HS-27A (cell line): ENCODE results near the gene SBF1.
"Not testable (repeated sequence)": the region's sequence is repeated elsewhere in the genome, so short reads cannot be mapped to it uniquely, and the experiment has no call there.

Experiments
- DNase-seq: peaks from one replicate; pipeline ENCODE4 v3.0.0-alpha.2; 2012; ENCODE audit warnings: low read depth, missing footprints

Gene SBF1

DNA sequence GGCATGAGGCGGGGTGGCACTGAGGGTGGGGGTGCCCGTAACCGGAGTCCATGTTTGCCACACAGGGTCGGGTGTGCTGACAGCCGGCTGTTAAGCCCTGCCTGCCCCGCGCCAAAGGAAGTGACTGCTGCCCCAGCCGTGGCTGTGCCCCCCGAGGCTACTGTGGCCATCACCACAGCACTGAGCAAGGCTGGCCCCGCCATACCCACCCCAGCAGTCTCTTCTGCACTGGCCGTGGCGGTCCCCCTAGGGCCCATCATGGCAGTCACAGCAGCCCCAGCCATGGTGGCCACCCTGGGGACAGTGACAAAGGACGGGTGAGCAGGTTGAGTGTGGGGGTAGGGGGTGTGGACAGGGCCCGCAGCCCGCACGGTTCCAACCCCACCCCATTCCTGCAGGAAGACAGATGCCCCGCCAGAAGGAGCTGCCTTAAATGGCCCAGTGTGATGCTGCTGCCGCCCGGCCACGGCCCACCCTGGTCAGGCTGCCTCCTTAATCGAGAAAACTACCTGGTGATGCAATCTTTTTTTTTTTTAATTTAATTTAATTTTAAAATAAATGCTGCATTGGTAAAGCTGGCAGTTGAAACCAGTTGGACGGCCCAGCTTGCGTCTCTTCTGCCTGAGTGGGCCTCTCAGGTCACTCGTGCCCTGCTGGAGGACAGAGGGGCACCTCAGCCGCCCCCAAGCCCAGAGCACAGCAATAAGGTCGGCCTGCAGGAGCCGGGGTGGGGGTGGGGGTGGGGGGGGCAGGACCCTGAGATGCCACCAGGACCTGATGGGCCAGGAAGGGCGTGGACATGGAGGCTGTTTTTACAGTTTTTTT, 30.8 kb downstream of the SBF1 start:
- DNase-seq = no peak

DNA sequence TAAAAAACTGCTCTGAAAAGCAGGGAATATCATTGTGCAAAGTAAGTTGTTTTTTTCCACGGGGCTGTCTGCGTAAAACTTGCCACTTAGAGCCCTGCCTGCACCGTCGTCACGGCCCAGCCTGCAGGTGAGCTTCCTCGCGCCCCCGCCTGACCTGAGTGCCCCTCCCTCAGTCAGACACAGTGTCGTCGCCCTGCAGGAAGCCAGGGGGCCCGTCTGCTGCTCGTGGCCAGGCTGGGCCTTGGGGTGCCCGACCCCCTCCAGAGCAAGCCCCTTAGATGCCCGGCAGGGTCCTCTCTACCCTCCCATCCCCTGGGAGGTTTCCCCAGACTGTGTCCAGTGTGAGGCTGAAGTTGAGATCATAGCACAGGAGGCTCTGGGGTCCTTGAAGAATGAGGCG, 31.6 kb downstream of the SBF1 start:
- no peak for DNase-seq

GRCh38 chr22:50441428-50441993, 33.3 kb downstream of the SBF1 start:
- DNase-seq = no peak

- no peak for DNase-seq
Measured at GRCh38 chr22:50440544-50441249, 34.1 kb downstream of the SBF1 start.

GRCh38 chr22:50439871-50440331, 34.9 kb downstream of the SBF1 start:
- DNase-seq = no peak

GRCh38 chr22:50439314-50439870, 35.4 kb downstream of the SBF1 start:
- DNase-seq = no peak

DNA sequence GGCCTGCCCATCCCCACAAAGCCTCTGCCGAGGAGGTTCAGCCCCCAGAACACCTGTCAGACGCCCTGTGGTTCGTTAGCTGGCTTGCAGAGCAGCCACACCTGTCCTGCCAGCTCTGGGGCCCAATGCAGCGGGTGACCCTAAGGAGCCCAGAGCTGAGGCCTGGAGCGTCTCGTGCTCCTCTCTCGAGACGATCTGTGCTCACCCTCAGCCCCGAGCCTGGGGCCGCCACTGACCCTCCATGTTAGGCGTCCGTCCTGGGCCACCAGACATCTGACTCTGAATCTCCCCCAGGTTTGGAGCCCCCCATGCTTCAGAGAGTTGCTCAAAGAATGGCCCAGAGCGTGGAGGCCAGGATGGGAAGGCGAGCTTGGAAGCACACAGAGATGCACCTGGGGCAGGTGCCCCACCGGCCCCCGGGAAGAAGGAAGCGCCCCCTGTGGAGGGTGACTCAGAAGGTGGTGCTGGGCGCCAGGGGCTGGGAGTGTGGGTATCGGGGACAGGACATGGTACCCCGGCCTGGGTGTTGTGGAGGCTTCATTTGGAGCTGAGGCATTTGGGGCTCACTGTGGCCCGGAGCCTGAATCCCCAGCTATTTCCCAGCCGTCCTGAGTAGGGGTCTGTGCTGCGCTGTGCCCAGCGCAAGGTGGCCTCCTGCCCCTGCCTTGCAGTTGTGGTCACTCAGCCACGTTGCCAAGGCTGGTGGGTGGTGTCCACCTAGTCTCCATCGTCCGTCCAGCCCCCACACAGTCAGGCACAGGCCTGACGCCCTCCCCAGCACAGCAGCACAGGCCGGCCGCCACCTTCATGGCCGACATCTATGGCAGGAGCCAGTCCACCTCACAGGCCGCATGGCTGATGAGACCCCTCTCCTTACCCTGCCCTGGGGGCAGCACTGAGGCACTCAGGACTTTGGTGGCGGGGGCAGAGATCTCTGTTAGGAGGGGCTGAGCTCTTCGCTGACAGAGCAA, 36.2 kb downstream of the SBF1 start:
- no peak for DNase-seq

DNA sequence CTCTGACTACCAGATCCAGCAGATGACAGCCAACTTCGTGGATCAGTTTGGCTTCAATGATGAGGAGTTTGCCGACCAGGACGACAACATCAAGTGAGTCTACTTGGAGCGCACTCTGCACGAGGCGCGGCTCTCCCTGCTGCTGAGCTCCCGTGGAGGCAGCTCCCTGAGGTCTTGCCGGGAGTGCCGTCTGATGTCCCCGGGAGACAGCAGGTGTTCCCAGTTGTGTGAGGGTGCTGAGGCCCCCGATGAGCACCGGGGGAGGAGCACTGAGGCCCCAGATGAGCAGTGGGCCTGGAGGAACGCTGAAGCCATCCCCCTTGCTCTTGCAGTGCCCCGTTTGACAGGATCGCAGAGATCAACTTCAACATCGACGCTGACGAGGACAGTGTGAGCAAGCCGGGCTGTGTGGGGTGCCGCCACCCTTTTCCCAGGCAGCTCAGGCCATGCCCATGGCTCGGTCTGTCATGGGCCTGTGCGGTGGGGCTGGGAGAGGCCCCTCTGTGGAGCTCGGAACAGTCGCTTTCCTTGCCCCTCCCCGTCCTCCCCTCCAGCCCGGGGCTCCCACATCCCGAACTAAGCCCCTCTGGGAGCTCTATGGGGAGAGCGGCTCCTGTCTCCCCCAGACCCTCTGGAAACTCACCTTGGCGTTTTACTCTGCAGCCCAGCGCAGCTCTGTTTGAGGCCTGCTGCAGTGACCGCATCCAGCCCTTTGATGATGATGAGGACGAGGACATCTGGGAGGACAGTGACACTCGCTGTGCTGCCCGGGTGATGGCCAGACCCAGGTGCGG, 37.1 kb downstream of the SBF1 start:
- DNase-seq = no peak

DNA sequence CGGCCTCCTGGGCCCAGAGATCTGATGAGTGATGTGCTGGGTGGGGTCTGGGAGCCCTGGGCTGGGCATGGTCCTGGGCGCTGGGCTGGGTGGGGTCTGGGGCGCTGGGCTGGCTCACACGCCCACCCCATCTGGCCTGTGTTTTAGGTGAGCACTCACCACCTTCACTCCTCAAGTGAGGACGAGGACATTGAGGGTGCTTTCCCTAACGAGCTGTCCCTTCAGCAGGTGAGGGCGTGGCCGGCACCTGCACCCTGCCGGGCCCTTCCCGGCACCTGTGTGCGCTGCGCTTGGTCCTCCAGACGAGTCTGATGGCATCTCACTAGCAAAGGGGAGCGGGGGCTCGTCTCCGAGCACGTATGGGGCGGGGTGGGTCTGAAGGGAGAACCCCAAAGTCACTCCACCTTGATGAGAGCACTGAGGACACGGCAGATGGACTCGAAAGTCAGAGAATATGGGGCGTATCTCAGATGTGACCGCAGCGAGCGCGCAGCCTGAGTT, 37.9 kb downstream of the SBF1 start:
- DNase-seq = no peak

GRCh38 chr22:50436015-50436830, 38.6 kb downstream of the SBF1 start:
- no peak for DNase-seq

GRCh38 chr22:50435291-50436014, 39.4 kb downstream of the SBF1 start:
- DNase-seq = no peak

DNA sequence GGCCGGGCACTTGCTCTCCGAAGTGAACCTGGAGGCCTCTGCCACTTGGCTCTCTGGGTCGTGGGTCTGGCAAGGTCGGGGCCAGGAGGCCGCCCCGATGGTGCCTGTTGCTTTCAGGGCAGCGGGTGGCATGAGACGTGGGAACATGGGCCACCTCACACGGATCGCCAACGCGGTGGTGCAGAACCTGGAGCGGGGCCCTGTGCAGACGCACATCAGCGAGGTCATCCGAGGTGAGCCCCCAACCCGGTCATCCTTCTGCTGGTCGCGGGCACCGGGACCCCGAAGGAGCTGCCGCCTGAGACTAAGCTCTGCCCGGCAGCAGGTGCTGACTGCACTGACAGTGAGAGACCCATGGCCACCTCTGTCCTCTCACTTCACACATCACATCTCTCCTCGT, 40.0 kb downstream of the SBF1 start:
- no peak for DNase-seq

- DNase-seq = not testable (repeated sequence)
Measured at GRCh38 chr22:50432877-50433510, 41.8 kb downstream of the SBF1 start.

GRCh38 chr22:50432131-50432876, 42.5 kb downstream of the SBF1 start:
- no peak for DNase-seq

DNA sequence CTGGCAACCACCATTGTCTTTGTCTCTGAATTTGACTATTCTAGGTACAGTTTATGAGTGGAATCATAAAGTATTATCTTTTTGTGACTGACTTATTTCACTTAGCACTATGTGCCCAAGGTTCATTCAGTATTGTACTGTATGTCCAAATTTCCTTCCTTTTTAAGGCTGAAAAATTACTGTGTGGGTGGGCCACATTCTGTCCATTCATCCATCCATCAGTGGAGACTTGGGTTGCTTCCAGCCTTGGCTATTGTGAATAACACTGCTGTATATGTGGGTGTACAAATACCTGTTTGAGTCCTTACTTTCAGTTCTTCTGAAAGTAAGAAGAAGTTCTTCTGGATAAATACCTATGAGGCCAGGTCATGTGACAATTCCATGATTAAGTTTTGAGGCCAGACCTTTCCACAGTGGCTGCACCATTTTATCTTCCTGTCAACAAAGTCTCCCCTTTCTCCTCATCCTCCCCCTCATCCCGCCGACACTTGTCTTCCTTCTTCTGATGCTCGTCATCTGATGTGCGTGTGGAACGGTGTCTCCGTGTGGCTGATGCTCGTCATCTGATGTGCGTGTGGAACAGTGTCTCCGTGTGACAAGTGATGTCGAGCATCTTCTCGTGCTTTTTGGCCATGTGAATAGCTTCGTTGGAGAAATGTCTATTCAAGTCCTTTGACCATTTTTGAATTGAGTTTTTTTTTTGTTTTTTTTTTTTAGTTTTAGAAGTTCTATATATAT, 49.5 kb downstream of the SBF1 start:
- DNase-seq = no peak

DNA sequence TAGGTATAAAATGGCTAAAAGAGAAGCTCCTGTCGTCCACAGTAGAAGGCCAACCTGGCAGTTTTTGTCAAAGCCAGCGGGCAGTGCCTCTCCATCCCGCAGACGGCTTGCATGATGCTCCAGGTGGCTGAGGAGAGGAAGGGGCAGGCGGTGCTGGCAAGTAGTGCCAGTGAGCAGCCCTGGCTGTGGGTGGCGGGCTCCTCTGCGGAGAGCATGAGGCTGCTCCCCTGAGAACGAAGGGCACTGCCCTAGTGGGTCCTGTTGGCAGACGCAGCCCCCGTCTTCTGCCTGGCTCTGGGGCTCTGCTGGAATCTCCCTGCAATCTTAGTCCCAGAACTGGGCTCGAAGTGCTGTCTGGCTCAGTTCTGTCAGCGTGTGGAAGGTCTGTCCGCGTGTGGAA, 50.9 kb downstream of the SBF1 start:
- DNase-seq = no peak
